Testis (tissue), 2 donors: Measurements from ENCODE around the gene UBE2G1.

Experiments used
- POLR2A ChIP-seq: fragments of 450-650 bp; IDR thresholded peaks from one replicate; pipeline ENCODE4 v1.6.1; 2017; ENCODE audit warnings: antibody characterized with exemption, mild to moderate bottlenecking, moderate library complexity
- TF ChIP-seq, protein P1 (sequence below), 3 experiments: fragments of 450-650 bp in 2 of 3; fragments of 200-600 bp in 1 of 3; sonication (generic) in 1 of 3; IDR thresholded peaks; one replicate each; pipeline ENCODE4 v1.5.1; 2016 to 2019; ENCODE audit warnings: antibody characterized with exemption in 3 of 3, mild to moderate bottlenecking in 2 of 3, moderate library complexity in 1 of 3

DNA sequence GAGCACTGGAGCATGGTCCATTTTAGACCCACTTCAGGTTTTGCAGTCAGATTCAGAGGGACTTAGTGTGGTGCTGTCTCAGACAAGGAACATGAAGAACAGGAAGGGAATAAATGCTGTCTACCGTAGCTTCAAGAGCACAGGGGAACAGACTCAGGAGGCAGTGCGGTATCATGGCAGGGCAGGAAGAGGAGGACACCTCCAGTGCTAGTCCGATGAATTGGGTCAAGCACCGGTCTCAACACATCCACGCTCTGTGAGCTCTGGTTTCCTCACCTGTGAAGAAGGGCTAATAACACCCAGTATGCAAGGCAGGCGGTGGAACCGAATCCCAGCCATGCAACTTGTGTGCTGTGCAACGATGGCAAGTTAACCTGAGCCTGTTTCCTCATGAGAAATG, 99.1 kb downstream of the UBE2G1 start:
- TF ChIP-seq, protein P1, sequence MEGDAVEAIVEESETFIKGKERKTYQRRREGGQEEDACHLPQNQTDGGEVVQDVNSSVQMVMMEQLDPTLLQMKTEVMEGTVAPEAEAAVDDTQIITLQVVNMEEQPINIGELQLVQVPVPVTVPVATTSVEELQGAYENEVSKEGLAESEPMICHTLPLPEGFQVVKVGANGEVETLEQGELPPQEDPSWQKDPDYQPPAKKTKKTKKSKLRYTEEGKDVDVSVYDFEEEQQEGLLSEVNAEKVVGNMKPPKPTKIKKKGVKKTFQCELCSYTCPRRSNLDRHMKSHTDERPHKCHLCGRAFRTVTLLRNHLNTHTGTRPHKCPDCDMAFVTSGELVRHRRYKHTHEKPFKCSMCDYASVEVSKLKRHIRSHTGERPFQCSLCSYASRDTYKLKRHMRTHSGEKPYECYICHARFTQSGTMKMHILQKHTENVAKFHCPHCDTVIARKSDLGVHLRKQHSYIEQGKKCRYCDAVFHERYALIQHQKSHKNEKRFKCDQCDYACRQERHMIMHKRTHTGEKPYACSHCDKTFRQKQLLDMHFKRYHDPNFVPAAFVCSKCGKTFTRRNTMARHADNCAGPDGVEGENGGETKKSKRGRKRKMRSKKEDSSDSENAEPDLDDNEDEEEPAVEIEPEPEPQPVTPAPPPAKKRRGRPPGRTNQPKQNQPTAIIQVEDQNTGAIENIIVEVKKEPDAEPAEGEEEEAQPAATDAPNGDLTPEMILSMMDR (IDR thresholded peaks at IDR 0.05), result no peak
- TF ChIP-seq POLR2A, result no peak
